SK-N-SH (cell line): ENCODE data around the gene TUBB4A. TPM values are rescaled to one million over a fixed set of nuclear protein-coding genes. Genes with fewer than 3 reads are reported as not detected.
"Not testable (repeated sequence)": the region's sequence is repeated elsewhere in the genome, so short reads cannot be mapped to it uniquely, and the experiment has no call there.

Experiments
- CTCF ChIA-PET: fragments of 300-600, 350-600 bp; formaldehyde crosslinking; extraction: SDS; loops from one replicate; lab custom pipeline; 2021; lab: Yijun Ruan, JAX
- POLR2A ChIA-PET: fragments of 350-600 bp; sonication (Branson Sonifier 250); formaldehyde crosslinking; extraction: SDS; loops from one replicate; lab custom pipeline; 2020; ENCODE audit warnings: antibody characterized with exemption, inconsistent platforms; lab: Yijun Ruan, JAX
- DNase-seq: peaks from one replicate; pipeline ENCODE4 v3.0.0; 2012
- H2AFZ ChIP-seq: fragments of 200-600 bp; sonication (generic); 2 replicates; pipeline ENCODE4 v1.8.1; 2016; ENCODE audit warnings: antibody characterized with exemption, mild to moderate bottlenecking, low read depth
- H3F3A ChIP-seq: fragments of 200-600 bp; sonication (generic); replicated peaks from 2 replicates; pipeline ENCODE3; 2016; ENCODE audit warnings: antibody characterized with exemption, mild to moderate bottlenecking; ENCODE audit not compliant: insufficient read depth
- H3K27ac ChIP-seq, 2 experiments: fragments of 200-500 bp in 1 of 2; fragments of 200-600 bp in 1 of 2; sonication (Bioruptor generic) in 1 of 2; sonication (generic), shearing (Covaris generic) in 1 of 2; 2 replicates each; pipeline versions ENCODE4 v1.5.1 to v1.6.1; 2014 to 2016; ENCODE audit warnings: low read depth in 2 of 2, inconsistent platforms in 1 of 2, low read length in 1 of 2, mild to moderate bottlenecking in 1 of 2, mixed read lengths in 1 of 2
- H3K27me3 ChIP-seq: fragments of 200-600 bp; sonication (generic), shearing (Covaris generic); 2 replicates; pipeline ENCODE4 v1.6.1; 2016; ENCODE audit warnings: mixed run types; ENCODE audit not compliant: insufficient read depth
- H3K36me3 ChIP-seq, 2 experiments: fragments of 200-500 bp in 1 of 2; fragments of 200-600 bp in 1 of 2; sonication (Bioruptor generic) in 1 of 2; sonication (generic) in 1 of 2; replicated peaks in 1 of 2; 2 replicates each; pipeline versions ENCODE3 to v1.5.1; 2014 to 2016; ENCODE audit warnings: low read length in 1 of 2, mild to moderate bottlenecking in 1 of 2; ENCODE audit not compliant: insufficient read depth in 2 of 2, control insufficient read depth in 1 of 2
- H3K4me1 ChIP-seq, 2 experiments: fragments of 200-500 bp in 1 of 2; fragments of 200-600 bp in 1 of 2; sonication (Bioruptor generic) in 1 of 2; sonication (generic), shearing (Covaris generic) in 1 of 2; 2 replicates each; pipeline versions ENCODE4 v1.5.1 to v1.6.1; 2014 to 2016; ENCODE audit warnings: low read depth in 1 of 2, low read length in 1 of 2, mixed run types in 1 of 2; ENCODE audit not compliant: insufficient read depth in 2 of 2, control insufficient read depth in 1 of 2
- H3K4me2 ChIP-seq: fragments of 200-600 bp; sonication (generic), shearing (Covaris generic); 2 replicates; pipeline ENCODE4 v1.6.1; 2017; ENCODE audit warnings: mixed run types
- H3K4me3 ChIP-seq, 2 experiments: fragments of 200-500 bp in 1 of 2; fragments of 200-600 bp in 1 of 2; sonication (Bioruptor generic) in 1 of 2; sonication (generic), shearing (Covaris generic) in 1 of 2; 2 replicates each; pipeline versions ENCODE4 v1.5.1 to v1.8.1; 2014 to 2016; ENCODE audit warnings: low read depth in 2 of 2, inconsistent platforms in 1 of 2, low read length in 1 of 2, mild to moderate bottlenecking in 1 of 2, mixed read lengths in 1 of 2, moderate library complexity in 1 of 2
- H3K79me2 ChIP-seq: fragments of 200-600 bp; sonication (generic); 2 replicates; pipeline ENCODE4 v1.8.1; 2017; ENCODE audit warnings: mild to moderate bottlenecking; ENCODE audit not compliant: insufficient read depth
- H3K9ac ChIP-seq: fragments of 200-600 bp; sonication (generic); 2 replicates; pipeline ENCODE4 v1.6.1; 2017; ENCODE audit warnings: mixed run types
- H3K9me2 ChIP-seq: fragments of 200-600 bp; sonication (generic); 2 replicates; pipeline ENCODE4 v1.6.1; 2017; ENCODE audit warnings: mixed run types
- H3K9me3 ChIP-seq: fragments of 200-600 bp; sonication (generic); 2 replicates; pipeline ENCODE4 v1.6.1; 2017; ENCODE audit warnings: mixed run types, mild to moderate bottlenecking, moderate library complexity
- H4K20me1 ChIP-seq: fragments of 200-600 bp; sonication (generic); 2 replicates; pipeline ENCODE4 v1.6.1; 2017; ENCODE audit warnings: mild to moderate bottlenecking, mixed run types; ENCODE audit not compliant: insufficient read depth
- GABPA ChIP-seq: IDR thresholded peaks from 2 replicates; pipeline ENCODE4 v1.4.0; 2012; ENCODE audit warnings: low read depth, mild to moderate bottlenecking
- MXI1 ChIP-seq: IDR thresholded peaks from 2 replicates; pipeline ENCODE4 v1.6.1; 2012; ENCODE audit warnings: mild to moderate bottlenecking, low read depth, low read length, improper control_type of control experiment
- RFX5 ChIP-seq: IDR thresholded peaks from 2 replicates; pipeline ENCODE4 v1.6.1; 2012; ENCODE audit warnings: mild to moderate bottlenecking, improper control_type of control experiment, low read length
- TCF12 ChIP-seq: IDR thresholded peaks from 2 replicates; pipeline ENCODE4 v1.4.0; 2012
- WGBS: methylation state at CpG from one replicate; pipeline ENCODE4 v1.1.6; 2017; ENCODE audit warnings: low lambda C conversion rate; 5-methylcytosine and 5-hydroxymethylcytosine counted together
- polyA plus RNA-seq, 3 experiments: library from polyadenylated mRNA; depleted of rRNA; stranded (reverse); fragments of >200 nt; gene quantifications; 2 replicates each; pipeline ENCODE4 v1.2.3, GENCODE V29; 2012
- TF ChIP-seq, protein P1 (sequence below): fragments of 200-600 bp; sonication (generic); IDR thresholded peaks from 2 replicates; pipeline ENCODE4 v1.6.1; 2017; ENCODE audit warnings: antibody characterized with exemption, mild to moderate bottlenecking, moderate library complexity

The TUBB4A gene
- polyA plus RNA-seq (2012; rRNA removed) = 2.3 and 4.5 TPM in 2 replicates
- polyA plus RNA-seq (2012; cell fraction: cytosol; rRNA removed) = 2.3 and 3.9 TPM in 2 replicates
- 2.4 and 3.2 TPM in 2 replicates for polyA plus RNA-seq (2012; cell fraction: nucleus; rRNA removed)

DNA sequence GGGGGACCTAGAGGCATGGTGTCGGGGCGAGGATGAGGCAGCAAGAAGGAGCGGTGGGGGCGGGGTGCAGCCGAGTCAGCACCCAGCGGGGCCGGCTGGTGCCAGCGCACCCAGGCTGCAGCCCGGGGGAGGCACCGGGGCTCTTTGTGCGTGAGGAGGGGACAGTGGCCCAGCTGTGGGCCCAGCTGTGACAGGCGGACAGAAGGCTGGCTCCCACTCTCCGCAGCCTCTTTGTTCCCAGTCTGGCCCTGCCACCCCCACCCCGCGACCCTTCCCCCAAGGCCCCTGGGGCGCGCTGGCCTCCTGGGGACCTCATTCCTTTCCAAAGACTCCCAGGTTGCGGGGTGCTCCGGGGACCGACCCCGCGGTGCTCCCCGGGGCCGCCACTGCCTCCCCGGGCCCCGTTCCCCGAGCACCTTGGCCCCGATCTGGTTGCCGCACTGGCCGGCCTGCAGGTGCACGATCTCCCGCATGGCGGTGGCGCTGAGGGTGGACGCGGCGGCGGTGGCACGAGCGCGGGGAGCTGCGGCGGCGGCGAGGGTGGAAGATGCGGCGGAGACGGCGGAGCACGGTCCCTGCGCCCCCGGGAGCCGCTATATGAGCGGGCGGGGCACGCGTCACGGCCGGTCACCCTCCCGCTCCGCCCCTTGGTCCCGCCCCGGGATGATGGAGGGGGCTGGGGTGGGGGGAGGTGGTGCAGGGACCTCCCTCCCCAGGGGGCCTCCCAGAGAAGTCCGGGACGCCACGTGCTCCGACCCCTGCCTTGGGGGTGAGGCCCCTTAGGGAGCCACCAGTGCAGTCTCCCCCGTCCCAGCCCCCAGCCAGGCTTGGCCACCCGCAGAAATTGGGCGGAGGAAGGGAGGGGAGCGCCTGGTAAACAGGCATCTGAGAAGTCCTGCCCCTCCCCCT, at the start of gene TUBB4A:
TUBB4A (minus strand) TSS at position 570 of the 909 bp plus-strand sequence; CDS start at position 473, 97 bp downstream.
- Histone ChIP-seq H3K79me2 (no peaks in the 10 kb centered on the region), H3K27ac (peak within 1 kb of the TSS in 1 of 2 experiments; percentile 51; a peak in 1 of 4 replicates), H3K4me3 (peak within 1 kb of the TSS; percentile 46 to 56; a peak in 3 of 4 replicates), H3K36me3 (no peaks in the 10 kb centered on the region), H3K27me3 (peaks cover 7% of the 10 kb centered on the region), H3F3A (no peaks in the 10 kb centered on the region), H3K9me3 (no peaks in the 10 kb centered on the region), H3K9ac (no peak within 1 kb of the TSS), H3K4me1 (peaks cover 0 to 8% of the 10 kb centered on the region in 2 experiments; a peak in 1 of 4 replicates), H2AFZ (no peak within 1 kb of the TSS), H3K4me2 (peak within 1 kb of the TSS; percentile 76), H4K20me1 (no peaks in the 10 kb centered on the region), H3K9me2 (no peaks in the 10 kb centered on the region)
- CTCF ChIA-PET = interaction anchor here (0.7 to 1.6 kb wide), 5 partner anchors 10 to 78 kb away, joined by 3 to 7 read pairs (median 3); partner anchors contain the start of gene DENND1C
- POLR2A ChIA-PET = no interaction called here
- WGBS = 0% methylated on average over 6 of the region's 71 CpGs
- TF ChIP-seq MXI1 = peak; percentile 62
- TF ChIP-seq GABPA = no peak
- DNase-seq = peak; percentile 95

DNA sequence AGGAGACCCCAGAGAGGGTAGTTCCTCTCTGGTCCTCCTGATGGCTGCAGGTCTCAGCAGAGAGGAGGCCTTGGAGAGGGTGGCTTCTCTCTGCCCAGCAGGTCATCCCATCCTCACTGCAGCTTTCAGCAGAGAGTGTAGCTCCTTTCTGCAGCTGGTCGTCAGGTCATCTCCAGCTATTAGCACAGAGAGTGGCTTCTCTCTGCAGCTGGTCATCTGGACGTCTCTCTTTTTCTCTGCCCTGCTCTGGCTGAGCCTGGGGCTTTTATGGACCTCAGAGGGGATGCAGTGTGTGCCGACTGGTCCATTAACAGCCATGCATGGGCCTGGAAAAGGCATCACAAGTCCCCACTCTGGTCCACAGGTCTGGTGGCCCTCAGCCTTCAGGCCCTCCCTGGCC, 49.0 kb upstream of the TUBB4A start:
- TF ChIP-seq RFX5 = no peak
- TF ChIP-seq MXI1 = no peak
- TF ChIP-seq, protein P1, sequence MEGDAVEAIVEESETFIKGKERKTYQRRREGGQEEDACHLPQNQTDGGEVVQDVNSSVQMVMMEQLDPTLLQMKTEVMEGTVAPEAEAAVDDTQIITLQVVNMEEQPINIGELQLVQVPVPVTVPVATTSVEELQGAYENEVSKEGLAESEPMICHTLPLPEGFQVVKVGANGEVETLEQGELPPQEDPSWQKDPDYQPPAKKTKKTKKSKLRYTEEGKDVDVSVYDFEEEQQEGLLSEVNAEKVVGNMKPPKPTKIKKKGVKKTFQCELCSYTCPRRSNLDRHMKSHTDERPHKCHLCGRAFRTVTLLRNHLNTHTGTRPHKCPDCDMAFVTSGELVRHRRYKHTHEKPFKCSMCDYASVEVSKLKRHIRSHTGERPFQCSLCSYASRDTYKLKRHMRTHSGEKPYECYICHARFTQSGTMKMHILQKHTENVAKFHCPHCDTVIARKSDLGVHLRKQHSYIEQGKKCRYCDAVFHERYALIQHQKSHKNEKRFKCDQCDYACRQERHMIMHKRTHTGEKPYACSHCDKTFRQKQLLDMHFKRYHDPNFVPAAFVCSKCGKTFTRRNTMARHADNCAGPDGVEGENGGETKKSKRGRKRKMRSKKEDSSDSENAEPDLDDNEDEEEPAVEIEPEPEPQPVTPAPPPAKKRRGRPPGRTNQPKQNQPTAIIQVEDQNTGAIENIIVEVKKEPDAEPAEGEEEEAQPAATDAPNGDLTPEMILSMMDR = no peak
- TF ChIP-seq TCF12 = no peak
- POLR2A ChIA-PET = no interaction called here
- Histone ChIP-seq H2AFZ (no peak overlapping the region), H3K4me1 (no peaks in the 10 kb centered on the region), H3K36me3 (no peaks in the 10 kb centered on the region), H3K79me2 (no peaks in the 10 kb centered on the region), H3K27me3 (peaks cover 16% of the 10 kb centered on the region), H3K9ac (no peak overlapping the region), H3K9me2 (no peaks in the 10 kb centered on the region), H3K4me3 (no peak overlapping the region), H3K9me3 (no peaks in the 10 kb centered on the region), H4K20me1 (no peaks in the 10 kb centered on the region), H3F3A (no peaks in the 10 kb centered on the region), H3K4me2 (no peak overlapping the region), H3K27ac (no peak overlapping the region)
- 28% methylated on average over 2 of the region's 3 CpGs for WGBS
- DNase-seq = no peak
- CTCF ChIA-PET = interaction anchor here (0.9 to 1.1 kb wide), 2 partner anchors 20 to 97 kb away, joined by 3 read pairs; partner anchors contain the start of gene TNFSF9

DNA sequence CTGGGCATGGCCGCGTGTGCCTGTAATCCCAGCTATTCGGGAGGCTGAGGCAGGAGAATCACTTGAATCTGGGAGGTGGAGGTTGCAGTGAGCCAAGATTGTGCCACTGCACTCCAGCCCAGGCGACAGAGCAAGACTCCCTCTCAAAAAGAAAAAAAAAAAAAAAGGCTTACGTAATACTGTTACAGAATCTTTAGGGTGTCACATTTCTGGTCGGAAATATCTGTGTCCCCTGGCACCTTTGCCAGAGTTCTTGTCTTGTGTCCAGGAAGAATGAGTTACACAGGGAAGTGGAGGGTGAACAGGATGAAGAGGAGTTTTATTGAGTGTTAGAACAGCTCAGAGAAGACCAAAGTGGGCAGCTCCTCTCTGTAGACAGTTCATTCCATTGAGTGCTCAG, 48.6 kb upstream of the TUBB4A start:
- POLR2A ChIA-PET, H3F3A ChIP-seq, H3K79me2 ChIP-seq, H3K4me1 ChIP-seq, H3K9me2 ChIP-seq, H3K4me2 ChIP-seq, H4K20me1 ChIP-seq, H3K4me3 ChIP-seq, H3K27ac ChIP-seq, H2AFZ ChIP-seq, H3K9me3 ChIP-seq, H3K36me3 ChIP-seq, DNase-seq, H3K9ac ChIP-seq: not testable (repeated sequence)
- WGBS = 25% methylated on average over 6 of the region's 6 CpGs
- CTCF ChIA-PET = interaction anchor here (0.9 kb wide), 1 partner anchor 20 kb away, joined by 3 read pairs; the partner anchor contains the start of gene TNFSF9
- peaks cover 16% of the 10 kb centered on the region for H3K27me3 ChIP-seq
